ENCODE measurements around the gene AKAP11. TPM values are rescaled to one million over a fixed set of nuclear protein-coding genes. Genes with fewer than 3 reads are reported as not detected.
A peak's percentile ranks its signal among the peaks of the same experiment; 100 is the strongest.

Gene AKAP11
- total and polyA plus RNA-seq, 9 of the 15 experiments (the other 6 are each of a cell fraction or from before 2014, with no cell fraction given), result 2.2 to 31.3 (median 10.9) TPM

DNA sequence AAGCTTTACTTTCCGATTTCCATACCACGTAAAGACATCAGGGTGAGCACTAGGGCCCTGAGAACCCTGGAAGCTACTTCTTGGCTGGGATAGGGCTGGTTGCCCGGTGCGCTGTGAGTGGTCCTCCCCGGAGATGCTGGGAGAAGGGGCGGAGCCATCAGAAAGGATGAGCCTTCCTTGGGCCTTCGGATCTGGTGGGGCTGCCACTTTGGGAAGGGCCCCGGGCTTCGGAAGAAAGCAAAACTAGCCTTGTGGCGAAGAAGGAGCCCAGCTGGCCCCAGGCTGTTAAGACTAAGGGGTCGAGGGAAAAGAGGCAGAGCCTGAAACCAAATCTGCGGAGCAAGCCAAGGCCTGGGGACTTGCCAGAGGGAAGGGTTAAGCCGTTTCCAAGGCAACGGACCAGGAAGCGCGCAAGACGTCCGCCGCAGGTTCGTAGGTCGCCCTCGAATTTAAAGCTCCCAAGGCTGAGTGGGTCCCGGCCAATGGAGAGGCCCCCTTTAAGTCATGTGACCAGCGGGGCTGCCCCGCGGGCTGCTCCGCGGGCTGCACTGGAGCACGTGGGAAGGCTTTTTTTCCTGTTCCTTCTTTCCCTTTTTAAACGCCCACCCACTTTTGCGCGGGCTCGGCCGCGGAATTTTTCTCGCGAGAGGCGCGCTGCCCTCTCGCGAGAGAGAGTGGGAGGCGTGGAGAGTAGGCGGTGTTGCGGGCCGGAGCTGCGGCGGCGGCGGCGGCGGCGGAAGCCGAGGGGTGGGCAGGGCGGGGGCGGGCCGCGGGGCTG lies 426 bp upstream of the AKAP11 start (continued):
- TF ChIP-seq E2F4 (CRISPR knock-in tag; IDR thresholded peaks at IDR 0.05; ENCODE audit: low read depth), result peak; percentile 65; the same call in 1 of the 2 replicates
- TF ChIP-seq ZNF644 (tag; IDR thresholded peaks at IDR 0.05; ENCODE audit: low read depth), result no peak
- TF ChIP-seq ZFX (CRISPR knock-in tag; IDR thresholded peaks at IDR 0.05), result 0 out of 2 replicates have a peak, but pooled peaks have one; percentile 4
- no peak for TF ChIP-seq ZKSCAN3 (CRISPR knock-in tag; IDR thresholded peaks at IDR 0.05)
- TF ChIP-seq MYC (IDR thresholded peaks at IDR 0.05; ENCODE audit: low read depth, low read length), result peak; percentile 94
- peak; percentile 58; the same call in 1 of the 2 replicates for TF ChIP-seq MYC (CRISPR knock-in tag; IDR thresholded peaks at IDR 0.05; ENCODE audit: borderline replicate concordance, low read depth)
- TF ChIP-seq ZNF280A (IDR thresholded peaks at IDR 0.05; ENCODE audit: low read depth, partially characterized antibody), result no peak
- no peak for TF ChIP-seq CBFA2T3 (IDR thresholded peaks at IDR 0.05)
- TF ChIP-seq SAFB (IDR thresholded peaks at IDR 0.05; ENCODE audit: borderline replicate concordance, low read depth, low read length), result no peak
- TF ChIP-seq PKNOX1 (IDR thresholded peaks at IDR 0.05), result no peak
- TF ChIP-seq CHD2 (IDR thresholded peaks at IDR 0.05; ENCODE audit: low read depth, low read length), result peak; percentile 98
- no peak for TF ChIP-seq FOXJ2 (tag; IDR thresholded peaks at IDR 0.05)
- no peak for TF ChIP-seq ZNF75A (CRISPR knock-in tag; IDR thresholded peaks at IDR 0.05)
- no peak for TF ChIP-seq HINFP (tag; conservative IDR thresholded peaks at IDR 0.05; ENCODE audit: low read depth)
- no peak for TF ChIP-seq ZNF184 (CRISPR knock-in tag; IDR thresholded peaks at IDR 0.05)
- peak; percentile 71 for TF ChIP-seq TFAP4 (CRISPR knock-in tag; IDR thresholded peaks at IDR 0.05; ENCODE audit: borderline replicate concordance)
- TF ChIP-seq, protein P1, sequence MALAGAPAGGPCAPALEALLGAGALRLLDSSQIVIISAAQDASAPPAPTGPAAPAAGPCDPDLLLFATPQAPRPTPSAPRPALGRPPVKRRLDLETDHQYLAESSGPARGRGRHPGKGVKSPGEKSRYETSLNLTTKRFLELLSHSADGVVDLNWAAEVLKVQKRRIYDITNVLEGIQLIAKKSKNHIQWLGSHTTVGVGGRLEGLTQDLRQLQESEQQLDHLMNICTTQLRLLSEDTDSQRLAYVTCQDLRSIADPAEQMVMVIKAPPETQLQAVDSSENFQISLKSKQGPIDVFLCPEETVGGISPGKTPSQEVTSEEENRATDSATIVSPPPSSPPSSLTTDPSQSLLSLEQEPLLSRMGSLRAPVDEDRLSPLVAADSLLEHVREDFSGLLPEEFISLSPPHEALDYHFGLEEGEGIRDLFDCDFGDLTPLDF (CRISPR knock-in tag; IDR thresholded peaks at IDR 0.05), result peak; percentile 93
- TF ChIP-seq, protein P2, sequence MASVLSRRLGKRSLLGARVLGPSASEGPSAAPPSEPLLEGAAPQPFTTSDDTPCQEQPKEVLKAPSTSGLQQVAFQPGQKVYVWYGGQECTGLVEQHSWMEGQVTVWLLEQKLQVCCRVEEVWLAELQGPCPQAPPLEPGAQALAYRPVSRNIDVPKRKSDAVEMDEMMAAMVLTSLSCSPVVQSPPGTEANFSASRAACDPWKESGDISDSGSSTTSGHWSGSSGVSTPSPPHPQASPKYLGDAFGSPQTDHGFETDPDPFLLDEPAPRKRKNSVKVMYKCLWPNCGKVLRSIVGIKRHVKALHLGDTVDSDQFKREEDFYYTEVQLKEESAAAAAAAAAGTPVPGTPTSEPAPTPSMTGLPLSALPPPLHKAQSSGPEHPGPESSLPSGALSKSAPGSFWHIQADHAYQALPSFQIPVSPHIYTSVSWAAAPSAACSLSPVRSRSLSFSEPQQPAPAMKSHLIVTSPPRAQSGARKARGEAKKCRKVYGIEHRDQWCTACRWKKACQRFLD (CRISPR knock-in tag; IDR thresholded peaks at IDR 0.05), result peak; percentile 68; the same call in 1 of the 2 replicates

Data from K562 (cell line).